IMR-90 (cell line): ENCODE results near the gene PYGL. TPM values are rescaled to one million over a fixed set of nuclear protein-coding genes. Genes with fewer than 3 reads are reported as not detected.

ENCODE experiments used
- ATAC-seq: fragments of 200-7000 bp; cut with Tn5 transposase; 2 replicates; pipeline ENCODE4 v1.9.1; 2020; ENCODE audit warnings: low read depth, mild to moderate bottlenecking, moderate library complexity
- BruUV-seq: library from RNA; stranded (reverse); fragments of 400-500 nt; replicated peaks from 2 replicates; lab custom pipeline; 2021; lab: Mats Ljungman, UMichigan
- CTCF ChIA-PET: fragments of 300-600 bp; formaldehyde crosslinking; extraction: SDS; loops from one replicate; lab custom pipeline; 2021; ENCODE audit warnings: antibody characterized with exemption; lab: Yijun Ruan, JAX
- POLR2A ChIA-PET: fragments of 300-600 bp; sonication (Branson Sonifier 250); formaldehyde crosslinking; loops from one replicate; lab custom pipeline; 2022; ENCODE audit warnings: antibody characterized with exemption; ENCODE audit not compliant: unreplicated experiment; lab: Charles Lee
- DNase-seq: peaks from one replicate; pipeline ENCODE4 v3.0.0; 2013
- H2AFZ ChIP-seq: replicated peaks from 2 replicates; pipeline ENCODE3; 2013; ENCODE audit warnings: low read length, mild to moderate bottlenecking; ENCODE audit not compliant: poor library complexity
- H2AK5ac ChIP-seq: 2 replicates; pipeline ENCODE4 v1.6.1; 2013; ENCODE audit warnings: low read depth, low read length, inconsistent platforms
- H2AK9ac ChIP-seq: replicated peaks from 2 replicates; pipeline ENCODE3; 2013; ENCODE audit warnings: mild to moderate bottlenecking, low read depth, low read length, moderate library complexity; ENCODE audit not compliant: poor library complexity
- H2BK120ac ChIP-seq: 2 replicates; pipeline ENCODE4 v1.6.1; 2013; ENCODE audit warnings: low read depth, low read length, inconsistent platforms
- H2BK15ac ChIP-seq: 3 replicates; pipeline ENCODE4 v1.6.1; 2013; ENCODE audit warnings: low read depth, low read length, inconsistent platforms
- H2BK20ac ChIP-seq: 2 replicates; pipeline ENCODE4 v1.6.1; 2013; ENCODE audit warnings: low read depth, mild to moderate bottlenecking, inconsistent platforms, low read length, moderate library complexity
- H2BK5ac ChIP-seq: 2 replicates; pipeline ENCODE4 v1.6.1; 2013; ENCODE audit warnings: mild to moderate bottlenecking, low read depth, low read length, inconsistent platforms; ENCODE audit not compliant: poor library complexity, severe bottlenecking
- H3K14ac ChIP-seq: replicated peaks from 2 replicates; pipeline ENCODE4 v1.6.1; 2013; ENCODE audit warnings: low read depth, low read length, inconsistent platforms
- H3K18ac ChIP-seq: 2 replicates; pipeline ENCODE4 v1.6.1; 2013; ENCODE audit warnings: low read depth, low read length, control low read depth
- H3K23ac ChIP-seq: 2 replicates; pipeline ENCODE4 v1.6.1; 2013; ENCODE audit warnings: low read depth, low read length, inconsistent platforms
- H3K27ac ChIP-seq: 2 replicates; pipeline ENCODE4 v1.5.1; 2013; ENCODE audit warnings: mild to moderate bottlenecking, control low read depth, low read length; ENCODE audit not compliant: insufficient read depth
- H3K27me3 ChIP-seq: 2 replicates; pipeline ENCODE4 v1.6.1; 2013; ENCODE audit warnings: low read length; ENCODE audit not compliant: control insufficient read depth, insufficient read depth
- H3K36me3 ChIP-seq: 2 replicates; pipeline ENCODE4 v1.6.1; 2013; ENCODE audit warnings: low read length, mixed read lengths; ENCODE audit not compliant: control insufficient read depth, insufficient read depth
- H3K4ac ChIP-seq: 2 replicates; pipeline ENCODE4 v1.6.1; 2013; ENCODE audit warnings: low read depth, low read length, inconsistent platforms
- H3K4me1 ChIP-seq: 2 replicates; pipeline ENCODE4 v1.6.1; 2013; ENCODE audit warnings: low read length, mixed read lengths; ENCODE audit not compliant: control insufficient read depth, insufficient read depth
- H3K4me2 ChIP-seq: 2 replicates; pipeline ENCODE4 v1.6.1; 2013; ENCODE audit warnings: low read depth, mild to moderate bottlenecking, control low read depth, low read length, moderate library complexity
- H3K4me3 ChIP-seq: 2 replicates; pipeline ENCODE4 v1.5.1; 2013; ENCODE audit warnings: low read depth, mild to moderate bottlenecking, control low read depth, low read length, moderate library complexity; ENCODE audit not compliant: insufficient read depth
- H3K56ac ChIP-seq: 2 replicates; pipeline ENCODE4 v1.6.1; 2013; ENCODE audit warnings: low read length, inconsistent platforms; ENCODE audit not compliant: insufficient read depth; ENCODE audit errors: extremely low read depth
- H3K79me1 ChIP-seq, 2 experiments: 2 replicates each; pipeline ENCODE4 v1.6.1; 2013; ENCODE audit warnings: low read length in 2 of 2, inconsistent platforms in 1 of 2, low read depth in 1 of 2
- H3K9ac ChIP-seq: 2 replicates; pipeline ENCODE4 v1.6.1; 2013; ENCODE audit warnings: low read depth, low read length, control low read depth
- H3K9me1 ChIP-seq: 2 replicates; pipeline ENCODE4 v1.6.1; 2013; ENCODE audit warnings: low read length, inconsistent platforms; ENCODE audit not compliant: insufficient read depth
- H3K9me3 ChIP-seq: 2 replicates; pipeline ENCODE4 v1.6.1; 2013; ENCODE audit warnings: low read length; ENCODE audit not compliant: control insufficient read depth, insufficient read depth
- H4K20me1 ChIP-seq: 2 replicates; pipeline ENCODE4 v1.6.1; 2013; ENCODE audit warnings: low read length, inconsistent platforms; ENCODE audit not compliant: insufficient read depth
- H4K5ac ChIP-seq: 2 replicates; pipeline ENCODE4 v1.6.1; 2013; ENCODE audit warnings: mild to moderate bottlenecking, low read depth, low read length, control low read depth
- H4K8ac ChIP-seq, 2 experiments: 2 replicates each; pipeline ENCODE4 v1.6.1; 2013; ENCODE audit warnings: low read depth in 2 of 2, low read length in 2 of 2, control low read depth in 1 of 2, inconsistent platforms in 1 of 2
- H4K91ac ChIP-seq: 2 replicates; pipeline ENCODE4 v1.6.1; 2013; ENCODE audit warnings: low read depth, low read length, inconsistent platforms; ENCODE audit not compliant: insufficient read depth
- ELK1 ChIP-seq: fragments of 150-350 bp; IDR thresholded peaks from 2 replicates; pipeline ENCODE4 v1.6.1; 2016; ENCODE audit warnings: low read depth, mild to moderate bottlenecking, low read length, moderate library complexity, borderline replicate concordance
- MAFK ChIP-seq: IDR thresholded peaks from 2 replicates; pipeline ENCODE4 v1.6.1; 2012; ENCODE audit warnings: low read depth, low read length, improper control_type of control experiment
- POLR2A ChIP-seq: IDR thresholded peaks from 2 replicates; pipeline ENCODE4 v1.6.1; 2012; ENCODE audit warnings: mild to moderate bottlenecking, low read depth, low read length
- RFX5 ChIP-seq: IDR thresholded peaks from 2 replicates; pipeline ENCODE4 v1.8.0; 2012; ENCODE audit warnings: low read depth, mild to moderate bottlenecking, low read length, moderate library complexity
- WGBS, 2 experiments: methylation state at CpG; one replicate each; pipeline versions ENCODE4 v1.1.5 to v1.1.7; 2013; ENCODE audit warnings: missing lambda C conversion rate in 2 of 2; ENCODE audit not compliant: insufficient read length in 1 of 2; ENCODE audit errors: extremely low coverage in 2 of 2; 5-methylcytosine and 5-hydroxymethylcytosine counted together
- dilution Hi-C: fragments of 300-500 bp; cut with HindIII; formaldehyde crosslinking; loops from one replicate; pipeline ENCODE4 v1.14.3; 2018; ENCODE audit warnings: low sequenced_read_pairs; ENCODE audit not compliant: unreplicated experiment
- in situ Hi-C: fragments of 300-500 bp; cut with MboI; formaldehyde crosslinking; loops from 3 replicates; pipeline ENCODE4 v1.14.3; 2019; ENCODE audit warnings: low sequenced_read_pairs, inconsistent platforms, mixed read lengths
- intact Hi-C: fragments of 100-400 bp; cut with micrococcal nuclease; formaldehyde crosslinking; loops from 2 replicates; pipeline ENCODE4 v1.10.0; 2022
- polyA plus RNA-seq, 3 experiments: library from polyadenylated mRNA; depleted of rRNA; stranded (reverse); fragments of >200 nt; gene quantifications; 2 replicates each; pipeline ENCODE4 v1.2.3, GENCODE V29; 2012; ENCODE audit warnings: low replicate concordance in 1 of 3
- total RNA-seq: library from RNA; depleted of rRNA; stranded (reverse); fragments of >200 nt; gene quantifications from 2 replicates; pipeline ENCODE4 v1.2.3, GENCODE V29; 2012
- TF ChIP-seq, protein P1 (sequence below): conservative IDR thresholded peaks from 2 replicates; pipeline ENCODE4 v1.5.1; 2012; ENCODE audit warnings: mild to moderate bottlenecking, low read depth, low read length, improper control_type of control experiment

The PYGL gene
- total and polyA plus RNA-seq, 2 of the 4 experiments (the other 2 are of a cell fraction) = 52.3 to 70.4 TPM

DNA sequence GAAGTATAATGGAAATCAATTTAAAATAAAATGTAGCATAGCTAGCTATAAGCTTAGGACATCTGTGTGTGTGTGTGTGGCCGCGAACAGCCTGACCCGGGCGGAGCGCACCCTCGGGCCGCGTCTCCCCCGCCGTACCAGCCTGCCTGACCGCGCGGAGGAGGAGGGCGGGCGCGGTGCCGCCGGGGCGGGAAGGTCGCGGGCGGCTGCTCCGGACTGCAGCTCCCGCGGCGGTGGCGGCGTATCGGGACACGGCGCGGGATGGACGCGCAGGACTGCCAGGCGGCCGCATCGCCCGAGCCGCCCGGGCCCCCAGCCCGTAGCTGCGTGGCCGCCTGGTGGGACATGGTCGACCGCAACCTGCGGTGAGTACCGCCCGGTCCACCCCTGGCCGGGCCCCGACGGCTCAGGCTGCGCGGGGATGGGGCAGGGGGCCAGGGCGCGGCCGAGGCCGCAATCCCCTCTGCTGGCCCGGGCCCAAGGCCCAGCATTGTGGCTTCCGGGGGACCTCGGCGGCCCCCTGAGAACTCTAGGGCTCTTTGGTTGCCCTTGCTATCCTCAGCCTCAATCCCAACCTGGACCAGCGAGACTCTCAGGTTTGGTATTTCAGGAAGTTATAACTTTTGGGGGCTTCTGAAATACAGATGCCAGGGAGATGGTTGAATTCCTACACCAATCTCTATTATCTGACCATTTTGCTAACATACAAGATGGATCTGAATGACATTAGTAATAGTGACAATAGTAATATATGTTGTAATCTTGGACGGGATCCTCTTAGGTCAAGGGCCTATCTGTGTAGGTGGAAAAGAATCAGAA lies 72.2 kb downstream of the PYGL start, which contains the start of gene ABHD12B:
TSS of gene ABHD12B (plus strand) at position 140 of the 819 bp plus-strand sequence. CDS start at position 262, 122 bp downstream.
- dilution Hi-C loops = no loop called here
- no peak within 1 kb of the TSS for H4K91ac ChIP-seq
- H3K4me3 ChIP-seq = peak within 1 kb of the TSS; percentile 2; the same call in 1 of the 2 replicates
- no peak within 1 kb of the TSS for H3K4ac ChIP-seq
- 9% methylated on average over 35 of the region's 63 CpGs; no CpG with 5 or more reads in 1 of the 2 experiments for WGBS, 2 experiments
- peak within 1 kb of the TSS; percentile 32; the same call in 1 of the 2 replicates for H3K23ac ChIP-seq
- H3K4me1 ChIP-seq = no peaks in the 10 kb centered on the region
- POLR2A ChIA-PET = no interaction called here
- H3K79me1 ChIP-seq = no peaks in the 10 kb centered on the region
- H4K5ac ChIP-seq = no peak within 1 kb of the TSS
- no peaks in the 10 kb centered on the region for H4K20me1 ChIP-seq
- no peaks in the 10 kb centered on the region for H3K36me3 ChIP-seq
- no peak within 1 kb of the TSS for H3K9ac ChIP-seq
- no peak within 1 kb of the TSS for H3K14ac ChIP-seq
- no peak within 1 kb of the TSS for H2BK20ac ChIP-seq
- no peak within 1 kb of the TSS for H3K18ac ChIP-seq
- H2BK5ac ChIP-seq = no peak within 1 kb of the TSS
- ATAC-seq (peak; percentile 65), DNase-seq (no peak)
- intact Hi-C loops = no loop called here
- H3K27me3 ChIP-seq = peaks cover 14% of the 10 kb centered on the region
- no peak within 1 kb of the TSS for H2AK5ac ChIP-seq
- no peak within 1 kb of the TSS for H3K27ac ChIP-seq
- H2BK15ac ChIP-seq = no peak within 1 kb of the TSS
- H3K9me1 ChIP-seq = no peaks in the 10 kb centered on the region
- H2AFZ ChIP-seq = peak within 1 kb of the TSS; percentile 52
- no peak for TF ChIP-seq ELK1
- TF ChIP-seq MAFK = no peak
- TF ChIP-seq, protein P1, sequence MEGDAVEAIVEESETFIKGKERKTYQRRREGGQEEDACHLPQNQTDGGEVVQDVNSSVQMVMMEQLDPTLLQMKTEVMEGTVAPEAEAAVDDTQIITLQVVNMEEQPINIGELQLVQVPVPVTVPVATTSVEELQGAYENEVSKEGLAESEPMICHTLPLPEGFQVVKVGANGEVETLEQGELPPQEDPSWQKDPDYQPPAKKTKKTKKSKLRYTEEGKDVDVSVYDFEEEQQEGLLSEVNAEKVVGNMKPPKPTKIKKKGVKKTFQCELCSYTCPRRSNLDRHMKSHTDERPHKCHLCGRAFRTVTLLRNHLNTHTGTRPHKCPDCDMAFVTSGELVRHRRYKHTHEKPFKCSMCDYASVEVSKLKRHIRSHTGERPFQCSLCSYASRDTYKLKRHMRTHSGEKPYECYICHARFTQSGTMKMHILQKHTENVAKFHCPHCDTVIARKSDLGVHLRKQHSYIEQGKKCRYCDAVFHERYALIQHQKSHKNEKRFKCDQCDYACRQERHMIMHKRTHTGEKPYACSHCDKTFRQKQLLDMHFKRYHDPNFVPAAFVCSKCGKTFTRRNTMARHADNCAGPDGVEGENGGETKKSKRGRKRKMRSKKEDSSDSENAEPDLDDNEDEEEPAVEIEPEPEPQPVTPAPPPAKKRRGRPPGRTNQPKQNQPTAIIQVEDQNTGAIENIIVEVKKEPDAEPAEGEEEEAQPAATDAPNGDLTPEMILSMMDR = no peak
- TF ChIP-seq RFX5 = no peak
- no peak for TF ChIP-seq POLR2A
- no peak within 1 kb of the TSS for H2BK120ac ChIP-seq
- H2AK9ac ChIP-seq = peak within 1 kb of the TSS; percentile 33
- CTCF ChIA-PET = no interaction called here
- no peaks in the 10 kb centered on the region for H3K9me3 ChIP-seq
- no peak within 1 kb of the TSS; a peak in 1 of 4 replicates for H4K8ac ChIP-seq
- peak within 1 kb of the TSS; percentile 3; the same call in 1 of the 2 replicates for H3K4me2 ChIP-seq
- BruUV-seq = no TSS peak
- in situ Hi-C loops = no loop called here
- no peak within 1 kb of the TSS for H3K56ac ChIP-seq
